K562 (cell line): ENCODE data around the gene CCNL1. TPM values are rescaled to one million over a fixed set of nuclear protein-coding genes. Genes with fewer than 3 reads are reported as not detected.
A peak's percentile ranks its signal among the peaks of the same experiment; 100 is the strongest.

ENCODE experiments used
- ARID1B ChIP-seq: fragments of 450-650 bp; IDR thresholded peaks from 2 replicates; pipeline ENCODE4 v1.6.1; 2016; ENCODE audit warnings: antibody characterized with exemption, mild to moderate bottlenecking, inconsistent platforms
- BACH1 ChIP-seq: fragments of 200-800 bp; sonication (Bioruptor generic); IDR thresholded peaks from 2 replicates; pipeline ENCODE4 v1.6.1; 2016; ENCODE audit warnings: missing genetic modification characterization, missing compliant biosample characterization
- BDP1 ChIP-seq: IDR thresholded peaks from 3 replicates; pipeline ENCODE4 v1.6.1; 2011; ENCODE audit not compliant: insufficient read length, insufficient read depth
- C11orf30 ChIP-seq: fragments of 450-650 bp; IDR thresholded peaks from 2 replicates; pipeline ENCODE4 v1.6.1; 2016; ENCODE audit warnings: low read depth, mild to moderate bottlenecking
- CSDE1 ChIP-seq, 2 experiments: fragments of 450-650 bp; IDR thresholded peaks; 2 replicates each; pipeline ENCODE4 v1.6.1; 2016; ENCODE audit warnings: mild to moderate bottlenecking in 1 of 2
- CTBP1 ChIP-seq: fragments of 450-650 bp; IDR thresholded peaks from 2 replicates; pipeline ENCODE4 v1.6.1; 2016; ENCODE audit warnings: borderline replicate concordance
- DDX20 ChIP-seq: fragments of 450-650 bp; IDR thresholded peaks from 2 replicates; pipeline ENCODE4 v1.6.1; 2016; ENCODE audit warnings: missing genetic modification characterization, low read depth, mild to moderate bottlenecking, missing compliant biosample characterization, moderate library complexity
- ESRRB ChIP-seq: fragments of 250-450 bp; sonication (Bioruptor Pico); IDR thresholded peaks from 2 replicates; pipeline ENCODE4 v1.5.0; 2020; ENCODE audit warnings: mild to moderate bottlenecking, moderate library complexity, borderline replicate concordance
- NFIC ChIP-seq: fragments of 450-650 bp; IDR thresholded peaks from 2 replicates; pipeline ENCODE4 v1.6.1; 2017; ENCODE audit warnings: mild to moderate bottlenecking, inconsistent platforms
- POLR2B ChIP-seq: fragments of 450-650 bp; IDR thresholded peaks from 2 replicates; pipeline ENCODE4 v1.6.1; 2018; ENCODE audit warnings: low read depth; ENCODE audit not compliant: partially characterized antibody
- RBM14 ChIP-seq: fragments of 200-400 bp; formaldehyde crosslinking; IDR thresholded peaks from 2 replicates; pipeline ENCODE4 v1.6.1; 2018; ENCODE audit warnings: low read depth, mild to moderate bottlenecking, low read length, moderate library complexity, borderline replicate concordance; ENCODE audit not compliant: insufficient read depth
- RBM25 ChIP-seq: fragments of 200-400 bp; formaldehyde crosslinking; IDR thresholded peaks from 2 replicates; pipeline ENCODE4 v1.6.1; 2018; ENCODE audit warnings: low read length, low read depth, moderate library complexity; ENCODE audit not compliant: severe bottlenecking
- SNIP1 ChIP-seq: fragments of 450-650 bp; IDR thresholded peaks from 2 replicates; pipeline ENCODE4 v1.7.1; 2017; ENCODE audit warnings: low read depth, mild to moderate bottlenecking
- SREBF2 ChIP-seq: sonication (generic); formaldehyde crosslinking; IDR thresholded peaks from 2 replicates; pipeline ENCODE4 v1.4.0; 2020; ENCODE audit warnings: mild to moderate bottlenecking, missing genetic modification reagents
- SRSF7 ChIP-seq: fragments of 200-400 bp; formaldehyde crosslinking; optimal IDR thresholded peaks from 2 replicates; pipeline ENCODE3; 2017; ENCODE audit warnings: mild to moderate bottlenecking, low read depth, low read length
- XRCC3 ChIP-seq: fragments of 450-650 bp; IDR thresholded peaks from 2 replicates; pipeline ENCODE4 v1.6.1; 2017; ENCODE audit warnings: mild to moderate bottlenecking, moderate library complexity
- ZNF165 ChIP-seq: fragments of 250-450 bp; sonication (Bioruptor Pico); IDR thresholded peaks from 2 replicates; pipeline ENCODE4 v1.4.0; 2020; ENCODE audit warnings: borderline replicate concordance
- ZNF23 ChIP-seq: fragments of 250-450 bp; sonication (Bioruptor Pico); IDR thresholded peaks from 2 replicates; pipeline ENCODE4 v1.4.0; 2020; ENCODE audit warnings: mild to moderate bottlenecking
- ZNF695 ChIP-seq: fragments of 450-650 bp; formaldehyde crosslinking; IDR thresholded peaks from 2 replicates; pipeline ENCODE4 v1.4.0; 2020; ENCODE audit warnings: mild to moderate bottlenecking, moderate library complexity
- ZNF717 ChIP-seq: fragments of 250-450 bp; sonication (Bioruptor Pico); IDR thresholded peaks from 2 replicates; pipeline ENCODE4 v1.5.0; 2021
- ZNF75A ChIP-seq: fragments of 450-650 bp; formaldehyde crosslinking; IDR thresholded peaks from 2 replicates; pipeline ENCODE4 v1.4.0; 2020; ENCODE audit warnings: mild to moderate bottlenecking
- polyA plus RNA-seq, 8 experiments: library from polyadenylated mRNA; depleted of rRNA in 4 of 8; stranded (reverse) in 5 of 8; unstranded in 3 of 8; fragments of >200 nt; fragmentation: Nextera tagmentation in 2 of 8; fragmentation: Illumina TruSeq in 1 of 8; extraction: Ambion mirVana in 2 of 8; extraction: Trizol in 1 of 8; gene quantifications; 2 replicates each; pipeline versions ENCODE4 v1.2.1 to v1.2.3, GENCODE V29; 2011 to 2014; ENCODE audit warnings: inconsistent platforms in 1 of 8, missing spikeins in 1 of 8
- total RNA-seq, 7 experiments: library from RNA; depleted of rRNA in 6 of 7; stranded (reverse); fragments of >200 nt in 6 of 7; fragmentation: Illumina TruSeq in 2 of 7; extraction: Trizol in 2 of 7; gene quantifications; 2 replicates each; pipeline versions ENCODE4 v1.2.1 to v1.2.3, GENCODE V29; 2011 to 2021; ENCODE audit warnings: low replicate concordance in 1 of 7
- TF ChIP-seq, protein P1 (sequence below): sonication (generic); formaldehyde crosslinking; IDR thresholded peaks from 2 replicates; pipeline ENCODE4 v1.8.0; 2022; ENCODE audit warnings: missing genetic modification reagents, mild to moderate bottlenecking, borderline replicate concordance
- TF ChIP-seq, protein P2 (sequence below): fragments of 450-650 bp; IDR thresholded peaks from one replicate; pipeline ENCODE4 v1.6.1; 2018; ENCODE audit warnings: mild to moderate bottlenecking, moderate library complexity; ENCODE audit not compliant: partially characterized antibody

CCNL1 gene
- total and polyA plus RNA-seq, 9 of the 15 experiments (the other 6 are each of a cell fraction or from before 2014, with no cell fraction given) = 16.1 to 186 (median 132) TPM

DNA sequence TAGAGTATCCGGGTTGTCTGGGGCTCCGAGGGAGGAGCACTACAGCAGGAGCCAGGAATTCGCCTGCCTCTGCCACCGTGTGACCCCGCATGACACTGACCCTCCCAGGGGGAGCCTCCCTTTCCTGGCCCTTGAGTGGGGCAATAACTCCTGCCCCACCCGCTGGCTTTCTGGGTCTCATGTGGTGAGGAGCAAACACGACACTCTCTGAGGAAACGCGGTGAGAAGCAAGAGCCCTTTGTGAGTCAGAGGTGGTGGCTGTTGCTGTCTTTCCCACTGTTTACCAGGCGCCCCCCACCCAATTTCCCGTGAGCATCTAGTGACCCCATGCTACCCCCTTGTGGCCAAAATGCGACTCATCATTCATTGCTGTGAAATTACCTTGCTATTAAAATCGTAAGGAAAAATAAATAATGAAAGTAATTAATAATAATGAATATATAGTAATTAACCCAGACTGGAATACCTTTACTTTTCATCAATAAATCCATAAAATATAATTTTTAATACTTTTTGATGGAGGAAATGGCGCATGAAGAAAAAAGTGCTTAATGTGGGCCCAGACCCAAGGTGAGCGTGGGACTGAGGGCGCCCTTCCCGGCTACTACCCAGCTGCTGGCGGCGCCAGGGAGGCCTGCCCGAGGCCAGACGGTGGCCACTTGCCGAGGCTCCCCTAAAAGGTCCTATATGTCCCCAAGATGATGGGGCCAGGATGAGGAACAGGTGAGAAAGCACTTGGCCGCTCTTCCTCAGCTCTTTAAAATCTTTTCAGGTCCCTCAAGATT is 29.3 kb downstream of the CCNL1 start (continued):
- TF ChIP-seq, protein P1, sequence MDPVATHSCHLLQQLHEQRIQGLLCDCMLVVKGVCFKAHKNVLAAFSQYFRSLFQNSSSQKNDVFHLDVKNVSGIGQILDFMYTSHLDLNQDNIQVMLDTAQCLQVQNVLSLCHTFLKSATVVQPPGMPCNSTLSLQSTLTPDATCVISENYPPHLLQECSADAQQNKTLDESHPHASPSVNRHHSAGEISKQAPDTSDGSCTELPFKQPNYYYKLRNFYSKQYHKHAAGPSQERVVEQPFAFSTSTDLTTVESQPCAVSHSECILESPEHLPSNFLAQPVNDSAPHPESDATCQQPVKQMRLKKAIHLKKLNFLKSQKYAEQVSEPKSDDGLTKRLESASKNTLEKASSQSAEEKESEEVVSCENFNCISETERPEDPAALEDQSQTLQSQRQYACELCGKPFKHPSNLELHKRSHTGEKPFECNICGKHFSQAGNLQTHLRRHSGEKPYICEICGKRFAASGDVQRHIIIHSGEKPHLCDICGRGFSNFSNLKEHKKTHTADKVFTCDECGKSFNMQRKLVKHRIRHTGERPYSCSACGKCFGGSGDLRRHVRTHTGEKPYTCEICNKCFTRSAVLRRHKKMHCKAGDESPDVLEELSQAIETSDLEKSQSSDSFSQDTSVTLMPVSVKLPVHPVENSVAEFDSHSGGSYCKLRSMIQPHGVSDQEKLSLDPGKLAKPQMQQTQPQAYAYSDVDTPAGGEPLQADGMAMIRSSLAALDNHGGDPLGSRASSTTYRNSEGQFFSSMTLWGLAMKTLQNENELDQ (CRISPR knock-in tag) = no peak
- no peak for TF ChIP-seq BDP1
- no peak for TF ChIP-seq SRSF7
- TF ChIP-seq ZNF75A (CRISPR knock-in tag) = no peak
- peak; percentile 32 for TF ChIP-seq ARID1B
- TF ChIP-seq DDX20 (tag) = no peak
- TF ChIP-seq ZNF165 = 0 out of 2 replicates have a peak, but pooled peaks have one; percentile 13
- TF ChIP-seq ZNF717 (CRISPR knock-in tag) = no peak
- no peak for TF ChIP-seq XRCC3
- TF ChIP-seq POLR2B = no peak
- TF ChIP-seq RBM25 = no peak
- TF ChIP-seq CSDE1 (IDR thresholded peaks at IDR 0.05) = no peak
- TF ChIP-seq ESRRB (CRISPR knock-in tag) = no peak
- TF ChIP-seq RBM14 = no peak
- no peak for TF ChIP-seq ZNF695 (CRISPR knock-in tag)
- no peak for TF ChIP-seq SREBF2 (CRISPR knock-in tag)
- no peak for TF ChIP-seq C11orf30
- TF ChIP-seq CTBP1 = peak; percentile 64; the same call in 1 of the 2 replicates
- no peak for TF ChIP-seq ZNF23 (CRISPR knock-in tag)
- TF ChIP-seq, protein P2, sequence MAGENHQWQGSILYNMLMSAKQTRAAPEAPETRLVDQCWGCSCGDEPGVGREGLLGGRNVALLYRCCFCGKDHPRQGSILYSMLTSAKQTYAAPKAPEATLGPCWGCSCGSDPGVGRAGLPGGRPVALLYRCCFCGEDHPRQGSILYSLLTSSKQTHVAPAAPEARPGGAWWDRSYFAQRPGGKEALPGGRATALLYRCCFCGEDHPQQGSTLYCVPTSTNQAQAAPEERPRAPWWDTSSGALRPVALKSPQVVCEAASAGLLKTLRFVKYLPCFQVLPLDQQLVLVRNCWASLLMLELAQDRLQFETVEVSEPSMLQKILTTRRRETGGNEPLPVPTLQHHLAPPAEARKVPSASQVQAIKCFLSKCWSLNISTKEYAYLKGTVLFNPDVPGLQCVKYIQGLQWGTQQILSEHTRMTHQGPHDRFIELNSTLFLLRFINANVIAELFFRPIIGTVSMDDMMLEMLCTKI = no peak
- TF ChIP-seq BACH1 (tag) = no peak
- TF ChIP-seq SNIP1 = no peak
- no peak for TF ChIP-seq NFIC
